Common myeloid progenitor, CD34-positive (primary cell): ENCODE measurements around the gene SATB2. TPM values are rescaled to one million over a fixed set of nuclear protein-coding genes. Genes with fewer than 3 reads are reported as not detected.

Experiments
- CTCF ChIA-PET: fragments of 350-600 bp; sonication (Branson Sonifier 250); formaldehyde crosslinking; loops from one replicate; lab custom pipeline; 2021; ENCODE audit warnings: antibody characterized with exemption; lab: Charles Lee
- POLR2A ChIA-PET: fragments of 350-600 bp; sonication (Branson Sonifier 250); formaldehyde crosslinking; loops from one replicate; lab custom pipeline; 2021; ENCODE audit warnings: antibody characterized with exemption; lab: Charles Lee
- DNase-seq, 3 donors: peaks; one replicate each; pipeline versions ENCODE4 v3.0.0 to v3.0.0-alpha.2; 2013
- H3K27ac ChIP-seq, 2 experiments: 1 replicate in 1 of 2; 2 replicates in 1 of 2; pipeline ENCODE4 v1.7.0; 2013; ENCODE audit warnings: inconsistent platforms in 2 of 2, low read length in 2 of 2, mild to moderate bottlenecking in 2 of 2, low read depth in 1 of 2, moderate library complexity in 1 of 2; ENCODE audit not compliant: severe bottlenecking in 2 of 2, insufficient read depth in 1 of 2, poor library complexity in 1 of 2
- H3K27me3 ChIP-seq, 5 experiments: replicated peaks in 2 of 5; 1 replicate in 3 of 5; 2 replicates in 2 of 5; pipeline versions ENCODE4 v1.6.1 to v1.7.0; 2013; ENCODE audit warnings: low read length in 4 of 5, mild to moderate bottlenecking in 2 of 5, moderate library complexity in 2 of 5, inconsistent platforms in 1 of 5; ENCODE audit not compliant: insufficient read depth in 5 of 5, control insufficient read depth in 4 of 5
- H3K36me3 ChIP-seq, 4 experiments: 1 replicate in 2 of 4; 2 replicates in 2 of 4; pipeline versions ENCODE4 v1.6.1 to v1.7.0; 2013; ENCODE audit warnings: low read length in 3 of 4, control low read depth in 1 of 4, mild to moderate bottlenecking in 1 of 4; ENCODE audit not compliant: control insufficient read depth in 4 of 4, insufficient read depth in 4 of 4
- H3K4me1 ChIP-seq, 4 experiments: 1 replicate in 3 of 4; 2 replicates in 1 of 4; pipeline versions ENCODE4 v1.6.1 to v1.7.1; 2013; ENCODE audit warnings: low read length in 3 of 4, mild to moderate bottlenecking in 3 of 4, control low read depth in 1 of 4, inconsistent platforms in 1 of 4, moderate library complexity in 1 of 4; ENCODE audit not compliant: control insufficient read depth in 4 of 4, insufficient read depth in 4 of 4; ENCODE audit errors: control extremely low read depth in 1 of 4
- H3K4me3 ChIP-seq, 7 experiments: 1 replicate in 4 of 7; 2 replicates in 3 of 7; pipeline versions ENCODE4 v1.5.1 to v1.7.0; 2013; ENCODE audit warnings: mild to moderate bottlenecking in 7 of 7, low read length in 6 of 7, moderate library complexity in 6 of 7, inconsistent platforms in 2 of 7, low read depth in 2 of 7, control low read depth in 1 of 7; ENCODE audit not compliant: insufficient read depth in 4 of 7, control insufficient read depth in 1 of 7; ENCODE audit errors: extremely low read depth in 1 of 7
- H3K9me3 ChIP-seq, 5 experiments: 1 replicate in 4 of 5; 2 replicates in 1 of 5; pipeline versions ENCODE4 v1.6.1 to v1.7.1; 2013; ENCODE audit warnings: low read length in 4 of 5, mild to moderate bottlenecking in 2 of 5, inconsistent platforms in 1 of 5, low read depth in 1 of 5, moderate library complexity in 1 of 5; ENCODE audit not compliant: control insufficient read depth in 4 of 5, insufficient read depth in 2 of 5; ENCODE audit errors: control extremely low read depth in 1 of 5
- WGBS: methylation state at CpG from one replicate; pipeline ENCODE4 v1.1.5; 2013; ENCODE audit not compliant: insufficient coverage; 5-methylcytosine and 5-hydroxymethylcytosine counted together
- polyA plus RNA-seq: library from polyadenylated mRNA; unstranded; fragments of 120-200 nt; gene quantifications from one replicate; pipeline ENCODE4 v1.2.1, GENCODE V29; 2013

Gene SATB2
- 0.11 TPM for polyA plus RNA-seq

- H3K9me3 ChIP-seq: peaks cover 0 to 6% (median 0%) of the 10 kb centered on the region in 5 experiments
- POLR2A ChIA-PET: no interaction called here
- peaks cover 31 to 85% (median 46%) of the 10 kb centered on the region in 5 experiments for H3K27me3 ChIP-seq
- no peaks in the 10 kb centered on the region for H3K36me3 ChIP-seq
- peak within 1 kb of the TSS; percentile 45 to 86 (median 77) for H3K4me3 ChIP-seq
- H3K27ac ChIP-seq: peak within 1 kb of the TSS in 1 of 2 experiments; percentile 14
- H3K4me1 ChIP-seq: peaks cover 0 to 42% (median 32%) of the 10 kb centered on the region in 4 experiments
- DNase-seq: peak in 2 of 3 donors; percentile 54 to 64
- WGBS: under 1% methylated on average over 47 of the region's 61 CpGs
- CTCF ChIA-PET: interaction anchor here (1.0 kb wide), 2 partner anchors 9 to 10 kb away, joined by 3 read pairs; no protein-coding TSS in a partner anchor
Observed at GRCh38 chr2:199457147-199458008, at the start of gene SATB2. Gene SATB2, minus strand, starts transcription at chr2:199457939. Its CDS starts 1,902 bp downstream, at chr2:199456037.

GRCh38 chr2:199505755-199506403 lies 48.1 kb upstream of the SATB2 start:
- Histone ChIP-seq H3K4me1 (no peaks in the 10 kb centered on the region), H3K36me3 (no peaks in the 10 kb centered on the region), H3K27me3 (no peaks in the 10 kb centered on the region), H3K4me3 (no peak overlapping the region), H3K27ac (no peak overlapping the region), H3K9me3 (no peaks in the 10 kb centered on the region)
- POLR2A ChIA-PET: no interaction called here
- 100% methylated on average over 1 of the region's 2 CpGs for WGBS
- DNase-seq: no peak
- CTCF ChIA-PET: no interaction called here

- ChIA-PET POLR2A (no interaction called here), CTCF (no interaction called here)
Observed at GRCh38 chr2:199503148-199503547, 45.4 kb upstream of the SATB2 start.

GRCh38 chr2:199499005-199499404 lies 41.3 kb upstream of the SATB2 start:
- CTCF ChIA-PET: interaction anchor here (0.7 kb wide), 1 partner anchor 9 kb away, joined by 5 read pairs; no protein-coding TSS in a partner anchor

More at GRCh38 chr2:199503148-199503547, 45.4 kb upstream of the SATB2 start:
- no peaks in the 10 kb centered on the region for H3K9me3 ChIP-seq
- DNase-seq: no peak
- no peak overlapping the region for H3K27ac ChIP-seq
- H3K27me3 ChIP-seq: no peaks in the 10 kb centered on the region
- H3K36me3 ChIP-seq: no peaks in the 10 kb centered on the region
- no peak overlapping the region for H3K4me3 ChIP-seq
- H3K4me1 ChIP-seq: no peaks in the 10 kb centered on the region

GRCh38 chr2:199495147-199495546 lies 37.4 kb upstream of the SATB2 start:
- DNase-seq: no peak
- Histone ChIP-seq H3K36me3 (no peaks in the 10 kb centered on the region), H3K4me3 (no peak overlapping the region), H3K4me1 (no peaks in the 10 kb centered on the region), H3K27me3 (peaks cover 0 to 2% (median 0%) of the 10 kb centered on the region in 5 experiments), H3K9me3 (no peaks in the 10 kb centered on the region), H3K27ac (no peak overlapping the region)
- ChIA-PET POLR2A (no interaction called here), CTCF (no interaction called here)
- WGBS: 95% methylated on average over 4 of the region's 4 CpGs

More at GRCh38 chr2:199499005-199499404, 41.3 kb upstream of the SATB2 start:
- Histone ChIP-seq H3K4me1 (no peaks in the 10 kb centered on the region), H3K27me3 (peaks cover 0 to 2% (median 0%) of the 10 kb centered on the region in 5 experiments), H3K27ac (no peak overlapping the region), H3K9me3 (no peaks in the 10 kb centered on the region), H3K4me3 (no peak overlapping the region), H3K36me3 (no peaks in the 10 kb centered on the region)
- DNase-seq: no peak
- POLR2A ChIA-PET: no interaction called here
- WGBS: 100% methylated on average over 2 of the region's 3 CpGs

- H3K27ac ChIP-seq: no peak overlapping the region
- H3K4me1 ChIP-seq: no peaks in the 10 kb centered on the region
- no peaks in the 10 kb centered on the region for H3K27me3 ChIP-seq
- POLR2A ChIA-PET: no interaction called here
- no peak for DNase-seq
- H3K4me3 ChIP-seq: no peak overlapping the region
- H3K36me3 ChIP-seq: no peaks in the 10 kb centered on the region
- no peaks in the 10 kb centered on the region for H3K9me3 ChIP-seq
- WGBS: 93% methylated on average over 4 of the region's 5 CpGs
- CTCF ChIA-PET: interaction anchor here (1.5 to 10.4 kb wide), 3 partner anchors 9 to 1177 kb away, joined by 5 to 89 read pairs (median 11); no protein-coding TSS in a partner anchor
Observed at GRCh38 chr2:199490049-199490448, 32.3 kb upstream of the SATB2 start.
